DOHH2 (cell line): ENCODE data around the gene IMMP2L.

ENCODE experiments used
- CTCF ChIP-seq: fragments of 200-600 bp; sonication (generic); IDR thresholded peaks from one replicate; pipeline ENCODE4 v1.5.1; 2014; ENCODE audit warnings: antibody characterized with exemption, mild to moderate bottlenecking, low read depth, low read length; ENCODE audit not compliant: poor library complexity, severe bottlenecking
- EZH2phosphoT487 ChIP-seq: fragments of 200-600 bp; sonication (generic); IDR thresholded peaks from 2 replicates; pipeline ENCODE4 v1.6.1; 2017; ENCODE audit warnings: borderline replicate concordance, mild to moderate bottlenecking, antibody characterized with exemption, low read length, moderate library complexity, mixed read lengths

GRCh38 chr7:111364413-111364812, 197.9 kb downstream of the IMMP2L start:
- TF ChIP-seq CTCF (no peak), EZH2phosphoT487 (no peak)
